GM18951 (cell line): Measurements from ENCODE around the gene LAMB1.

Experiments
- POLR2A ChIP-seq: IDR thresholded peaks from 4 replicates; pipeline ENCODE4 v1.6.1; 2011; ENCODE audit warnings: mild to moderate bottlenecking; ENCODE audit not compliant: insufficient read length, insufficient read depth; ENCODE audit errors: extremely low read depth
- in situ Hi-C: fragments of 300-500 bp; cut with MboI; formaldehyde crosslinking; loops from one replicate; pipeline ENCODE4 v1.12.0; 2022; ENCODE audit warnings: low sequenced_read_pairs, mixed read lengths, inconsistent platforms; ENCODE audit not compliant: unreplicated experiment

The LAMB1 gene

DNA sequence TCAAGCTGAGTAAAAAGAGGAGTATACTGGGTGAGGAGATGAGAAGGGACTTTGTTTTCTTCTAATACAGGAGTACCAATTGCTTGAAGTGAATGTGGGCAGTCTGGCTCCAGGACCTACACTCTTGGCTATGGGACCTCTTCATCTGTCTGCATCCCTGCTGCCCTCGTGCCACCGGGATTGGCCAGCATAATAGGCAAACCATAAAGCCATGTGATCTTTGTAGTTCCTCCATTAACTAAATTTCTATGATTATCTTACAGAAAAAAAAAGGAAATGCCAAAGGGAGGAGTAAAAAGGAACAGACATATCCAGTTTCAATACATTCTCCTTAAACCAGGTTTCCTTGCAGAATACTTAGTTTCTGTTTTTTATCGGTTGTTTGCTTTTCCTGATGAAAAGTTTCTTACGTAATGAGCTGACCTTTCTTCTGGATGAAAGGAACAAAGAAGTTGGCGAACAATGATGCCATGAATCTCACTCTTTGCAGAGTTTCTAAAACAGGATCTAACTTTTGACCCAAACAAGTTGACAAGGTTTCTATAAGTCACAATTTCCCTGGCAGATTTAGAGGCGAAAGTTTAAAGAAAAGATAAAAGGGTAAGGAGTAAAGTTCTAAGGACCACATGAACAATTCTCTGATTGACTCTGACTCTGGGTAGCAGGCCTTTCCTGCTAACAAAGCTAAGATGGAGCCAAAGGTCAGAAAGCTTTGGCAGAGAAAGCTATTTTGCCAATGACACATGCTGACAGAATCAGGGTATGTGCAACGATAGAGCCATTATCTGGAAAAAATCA, 54.1 kb downstream of the LAMB1 start:
- in situ Hi-C loops = no loop called here
- no peak for TF ChIP-seq POLR2A

DNA sequence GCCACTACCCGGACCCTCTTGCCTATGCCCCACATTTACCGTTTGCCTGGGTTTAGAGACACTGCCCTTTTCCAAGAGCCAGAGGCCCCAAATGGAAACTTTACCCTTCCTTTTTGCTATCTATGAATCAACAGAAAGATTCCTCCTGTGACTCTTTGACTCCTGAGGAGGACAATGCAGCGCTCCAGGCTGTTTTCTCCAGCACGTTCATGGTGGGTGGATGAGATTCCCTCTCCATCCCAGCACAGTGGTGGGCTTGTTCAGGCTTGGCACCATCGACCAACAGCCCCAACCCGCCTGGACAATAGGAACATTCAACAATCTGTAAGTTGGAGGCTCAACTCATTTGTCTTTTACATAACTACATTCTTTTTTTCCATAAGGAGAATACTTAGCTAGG, 56.1 kb downstream of the LAMB1 start:
- in situ Hi-C loops = no loop called here
- no peak for TF ChIP-seq POLR2A

DNA sequence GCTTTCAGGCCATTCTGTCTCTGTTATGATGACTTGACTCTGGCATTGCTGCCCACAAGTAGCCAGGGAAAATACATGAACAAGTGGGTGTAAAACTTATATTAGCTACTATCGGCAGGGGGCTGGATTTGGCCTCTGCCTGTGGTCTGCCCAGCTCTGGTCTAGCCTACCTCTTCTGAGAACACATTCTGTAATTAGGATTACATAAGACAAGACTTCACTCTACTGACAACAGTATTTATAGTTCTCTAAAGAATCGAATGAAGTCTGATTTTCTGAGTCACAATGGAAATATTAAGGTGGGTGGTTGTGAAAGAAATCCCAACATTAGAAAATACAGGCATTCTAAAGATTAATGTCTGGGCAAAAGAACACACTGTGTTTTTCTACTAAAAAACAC, 56.5 kb downstream of the LAMB1 start:
- TF ChIP-seq POLR2A = no peak
- in situ Hi-C loops = no loop called here

DNA sequence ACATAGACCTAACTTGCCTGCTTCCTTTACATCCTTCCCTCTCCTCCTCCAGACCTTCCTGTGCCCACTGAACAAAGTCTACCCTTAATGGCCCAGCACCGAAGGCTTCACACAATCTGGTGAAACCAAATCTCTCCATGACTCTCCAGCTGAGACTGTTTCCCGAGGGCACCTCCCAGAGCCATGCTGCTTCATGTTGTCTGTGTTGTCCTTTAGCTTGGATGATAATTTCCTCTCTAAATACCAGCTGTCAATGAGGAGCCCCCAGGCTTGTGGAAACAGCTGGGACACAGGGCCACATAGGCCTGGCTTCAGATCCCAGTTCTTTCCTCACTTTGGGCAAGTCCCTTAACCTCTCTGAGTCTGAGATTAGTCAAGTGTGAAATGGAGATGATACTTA, 57.6 kb downstream of the LAMB1 start:
- TF ChIP-seq POLR2A = no peak
- in situ Hi-C loops = no loop called here

DNA sequence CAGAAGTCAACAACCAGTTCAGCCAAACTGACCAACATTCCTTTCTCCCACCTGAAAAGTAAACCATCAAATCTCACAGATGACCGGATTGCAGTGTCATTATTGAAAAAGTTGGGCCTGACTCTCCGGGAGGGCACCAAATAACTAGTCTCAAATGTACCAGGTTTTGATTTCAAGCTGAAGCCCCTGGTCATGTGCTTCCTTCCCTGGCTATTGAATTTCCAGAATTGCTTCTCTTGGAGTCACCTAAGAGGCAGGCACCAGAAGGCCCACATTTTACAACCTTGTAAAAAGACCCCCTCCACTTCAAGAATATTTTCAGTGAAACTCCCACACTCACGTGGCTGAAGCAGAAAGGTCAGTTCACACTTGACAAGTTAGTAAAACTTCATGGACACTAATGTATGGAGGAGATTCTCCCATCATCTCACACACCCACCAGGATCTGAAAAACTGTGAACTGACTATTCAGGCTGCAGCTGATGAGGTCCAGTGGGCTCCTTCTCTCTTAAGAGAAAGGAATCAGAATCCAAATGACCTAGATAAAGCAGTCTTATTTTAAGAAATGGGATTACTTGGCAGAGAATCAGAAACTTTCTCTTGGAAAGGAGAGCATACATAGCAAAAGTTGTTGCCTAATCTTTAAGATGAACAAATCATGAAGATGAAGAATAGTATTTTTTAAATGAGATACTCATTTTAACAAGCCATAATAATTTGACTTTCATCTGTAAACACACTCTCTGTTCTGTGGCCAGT, 58.4 kb downstream of the LAMB1 start:
- no peak for TF ChIP-seq POLR2A
- in situ Hi-C loops = no loop called here

DNA sequence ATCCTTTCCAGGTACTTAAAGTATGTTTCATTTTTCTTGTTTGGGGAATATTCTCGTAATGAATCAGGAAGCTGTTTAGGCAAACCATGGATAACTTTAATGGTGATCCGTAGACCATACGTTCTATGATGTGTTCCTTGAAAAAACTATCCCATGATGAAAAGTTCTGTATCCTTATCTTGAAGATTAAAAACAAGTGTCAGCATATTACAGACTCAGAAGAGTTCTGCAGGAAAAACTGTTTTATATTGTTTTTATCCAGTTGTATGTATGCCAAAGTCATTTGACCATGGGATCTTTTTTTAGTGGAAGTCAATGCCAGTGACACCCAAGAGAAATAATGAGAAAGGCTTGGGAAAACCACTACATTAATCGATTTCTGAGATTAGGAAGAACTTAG, 59.9 kb downstream of the LAMB1 start:
- no peak for TF ChIP-seq POLR2A
- in situ Hi-C loops = no loop called here

DNA sequence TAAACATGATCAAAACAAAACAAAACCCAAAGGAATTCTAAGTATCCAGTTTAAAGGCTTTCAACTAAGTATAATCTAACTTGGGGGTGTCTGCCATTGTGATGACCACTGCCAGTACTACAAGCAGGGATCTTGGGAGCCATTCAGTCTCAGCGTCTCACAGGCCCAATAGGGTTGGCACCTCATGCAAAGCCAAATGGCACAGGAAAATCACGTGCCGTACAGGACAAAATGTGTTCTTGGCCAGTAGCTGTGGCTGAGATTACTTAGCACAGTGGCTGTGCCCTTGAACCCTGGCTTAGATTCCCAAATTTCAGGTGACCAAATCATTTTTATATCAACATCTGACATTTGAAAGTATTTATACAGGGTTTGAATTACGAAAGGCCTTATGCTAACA, 62.0 kb downstream of the LAMB1 start:
- in situ Hi-C loops = no loop called here
- no peak for TF ChIP-seq POLR2A

DNA sequence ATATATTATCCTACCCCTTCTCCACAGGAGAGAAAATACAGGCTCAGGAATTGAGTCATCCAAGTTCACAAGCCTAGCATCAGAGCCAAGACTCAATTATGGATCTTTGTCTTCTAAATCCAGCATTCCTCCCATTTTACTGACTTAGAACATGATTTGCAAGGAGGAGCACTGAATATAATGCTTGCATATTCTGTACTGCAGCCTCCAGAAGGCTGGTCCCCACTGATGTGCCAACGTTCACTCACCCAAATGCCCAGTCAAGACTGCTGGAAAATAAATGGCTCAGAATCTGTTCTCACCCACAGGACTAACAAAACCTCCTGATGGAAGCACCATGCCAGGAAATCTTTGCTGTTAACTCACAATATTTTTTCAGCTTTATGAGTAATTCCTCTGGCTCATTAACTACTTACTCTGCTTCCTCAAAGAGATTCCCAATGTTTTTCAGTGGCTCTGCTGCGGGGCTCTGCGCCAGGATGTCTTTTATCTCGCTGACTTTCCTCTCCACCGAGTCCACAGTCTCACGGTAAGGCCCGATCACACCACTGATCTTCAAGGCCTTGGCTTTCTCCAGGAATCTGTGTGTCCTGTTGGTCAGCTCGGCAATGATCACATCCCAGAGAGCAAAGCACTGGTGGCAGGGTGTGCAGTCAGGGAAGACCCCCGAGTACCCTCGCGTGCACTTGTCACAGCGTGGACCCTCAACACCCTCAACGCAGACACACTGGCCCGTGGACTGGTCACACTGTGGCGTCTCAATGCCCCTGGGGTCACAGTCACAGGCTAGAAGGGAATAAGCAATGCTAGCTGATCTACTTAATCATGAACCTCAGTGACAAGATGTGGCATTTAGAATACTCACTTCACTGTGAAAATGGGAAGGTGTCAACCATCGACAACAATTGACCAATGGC, 63.1 kb downstream of the LAMB1 start:
- in situ Hi-C loops = no loop called here
- no peak for TF ChIP-seq POLR2A

DNA sequence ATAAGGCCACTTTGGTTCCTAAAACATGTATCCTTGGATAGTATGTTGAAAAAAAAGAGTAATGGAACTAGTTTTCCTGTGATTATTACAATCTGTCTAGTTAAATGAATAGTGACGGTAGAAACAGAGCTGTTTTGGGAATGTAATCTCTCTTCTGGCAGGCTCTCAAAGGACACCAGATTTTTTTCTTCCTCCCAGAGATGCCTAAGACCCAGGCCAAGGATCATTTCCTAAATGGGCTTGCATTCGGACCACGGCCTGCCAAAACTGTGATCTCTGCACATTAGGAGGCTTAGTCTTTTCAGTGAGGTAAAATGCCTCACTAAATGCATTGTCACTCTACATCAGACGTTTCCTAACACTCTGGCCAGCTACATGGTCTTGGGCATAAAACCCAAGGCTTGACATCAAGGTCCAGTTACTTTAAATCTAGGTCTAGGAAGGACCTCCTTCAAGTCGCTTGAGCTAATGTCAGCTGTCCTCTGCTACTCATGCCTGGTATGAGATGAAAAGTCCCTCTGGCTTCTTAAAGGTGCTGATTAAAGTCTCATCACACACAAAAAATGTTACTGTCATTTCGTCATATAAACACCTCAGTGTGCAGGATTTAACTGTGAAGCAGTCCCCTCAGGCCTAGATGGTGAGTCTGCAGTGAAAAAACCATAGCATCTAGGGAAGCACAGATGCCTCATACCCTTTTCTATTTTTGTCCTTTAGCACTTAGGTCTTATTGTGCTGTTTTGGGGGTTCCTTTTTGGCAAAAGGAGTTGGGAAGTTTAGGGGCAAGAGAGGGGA, 64.3 kb downstream of the LAMB1 start:
- TF ChIP-seq POLR2A = no peak
- in situ Hi-C loops = no loop called here

DNA sequence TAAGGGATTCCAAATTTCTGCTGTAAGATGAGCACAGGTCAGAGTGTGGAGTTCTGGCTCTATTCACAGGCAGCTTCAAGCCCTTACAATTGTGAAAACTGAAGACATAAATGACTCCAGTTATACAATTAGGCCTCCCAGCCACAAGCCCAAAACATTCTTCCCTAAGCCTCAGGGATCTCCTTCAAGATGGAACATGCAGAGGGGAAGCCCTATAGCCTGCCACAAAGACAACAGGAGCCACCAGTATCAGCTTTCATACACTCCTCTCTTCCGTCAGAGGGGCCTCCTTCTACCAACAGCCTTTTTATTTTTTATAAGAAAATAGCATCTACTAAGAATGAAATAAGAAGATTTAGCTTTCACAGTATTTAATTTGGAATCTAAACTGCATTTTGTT, 65.4 kb downstream of the LAMB1 start:
- TF ChIP-seq POLR2A = no peak
- in situ Hi-C loops = no loop called here

DNA sequence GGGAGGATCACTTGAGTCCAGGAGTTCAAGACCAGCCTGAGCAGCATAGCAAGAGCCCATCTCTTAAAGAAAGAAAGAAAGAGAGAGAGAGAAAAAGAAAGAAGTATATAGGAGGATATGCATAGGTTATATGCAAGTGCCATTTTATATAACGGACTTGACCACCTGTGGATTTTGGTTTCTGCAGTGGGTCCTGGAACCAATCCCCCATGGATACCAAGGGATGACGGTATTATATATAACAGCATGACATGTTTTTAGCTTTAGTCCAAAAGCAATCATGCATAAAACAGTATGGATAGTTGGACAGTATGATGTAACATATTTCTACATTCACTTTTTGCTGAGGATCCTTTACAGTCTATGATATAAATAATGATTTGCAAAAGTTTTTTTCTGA, 66.6 kb downstream of the LAMB1 start:
- in situ Hi-C loops = no loop called here
- TF ChIP-seq POLR2A = no peak

DNA sequence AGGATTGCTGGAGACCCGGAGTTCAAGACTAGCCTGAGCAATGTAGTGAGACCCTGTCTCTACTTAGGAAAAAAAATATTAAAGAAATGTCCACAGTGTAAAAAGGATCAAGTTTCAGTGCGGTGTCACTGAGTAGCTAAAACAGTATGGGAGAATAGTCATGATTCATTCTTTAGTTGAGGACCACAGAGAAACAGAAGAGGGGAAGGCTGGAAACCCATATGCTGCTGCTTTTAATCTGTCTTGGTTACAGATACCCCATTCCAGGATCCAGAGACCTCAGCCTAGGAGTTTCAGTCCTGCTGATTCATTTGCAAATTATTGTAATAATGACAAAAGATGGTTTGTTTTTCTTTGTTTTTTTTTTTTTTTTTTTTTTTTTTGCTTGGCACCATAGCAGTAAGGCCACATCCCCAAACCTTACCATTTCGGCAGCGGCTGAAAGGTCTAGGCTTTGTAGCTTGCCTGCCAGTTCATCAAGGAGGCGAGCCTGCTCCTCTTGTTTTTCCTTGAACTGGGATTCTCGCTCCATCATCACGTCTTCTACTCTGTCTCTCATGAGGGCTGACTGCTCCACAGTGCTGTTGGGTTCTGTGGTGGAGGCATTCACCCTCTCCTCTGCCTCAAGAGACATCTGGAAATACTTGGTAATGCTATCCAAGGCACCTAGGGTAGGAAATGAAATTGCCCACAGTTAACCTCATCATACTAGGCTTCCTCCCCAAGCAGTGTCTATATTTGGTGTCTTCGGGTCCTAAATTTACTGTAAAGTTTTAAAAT, 67.8 kb downstream of the LAMB1 start:
- no peak for TF ChIP-seq POLR2A
- in situ Hi-C loops = no loop called here
